Neural cell (in vitro differentiated cells): ENCODE measurements around the gene ABAT. TPM values are rescaled to one million over a fixed set of nuclear protein-coding genes. Genes with fewer than 3 reads are reported as not detected.

ENCODE experiments used
- H2AFZ ChIP-seq: fragments of 200-600, 300-800 bp; sonication (generic), shearing (Covaris generic); 2 replicates; pipeline ENCODE4 v1.6.0; 2014; ENCODE audit warnings: low read depth, mild to moderate bottlenecking, antibody characterized with exemption, low read length, moderate library complexity
- H3F3A ChIP-seq: fragments of 200-600 bp; shearing (Covaris generic); 2 replicates; pipeline ENCODE4 v1.6.1; 2016; ENCODE audit warnings: mild to moderate bottlenecking, moderate library complexity, mixed read lengths, antibody characterized with exemption, low read length; ENCODE audit not compliant: insufficient read depth, poor library complexity, severe bottlenecking
- H3K27ac ChIP-seq: fragments of 200-600, 300-800 bp; sonication (generic), shearing (Covaris generic); 2 replicates; pipeline ENCODE4 v1.5.1; 2014; ENCODE audit warnings: mild to moderate bottlenecking, low read length, moderate library complexity
- H3K27me3 ChIP-seq: fragments of 300-800, 200-600 bp; sonication (generic), shearing (Covaris generic); 2 replicates; pipeline ENCODE4 v1.6.0; 2014; ENCODE audit warnings: mild to moderate bottlenecking, low read depth, low read length, moderate library complexity; ENCODE audit not compliant: insufficient read depth
- H3K36me3 ChIP-seq: fragments of 300-800, 200-600 bp; sonication (generic), shearing (Covaris generic); 2 replicates; pipeline ENCODE4 v1.5.1; 2014; ENCODE audit warnings: mild to moderate bottlenecking, antibody characterized with exemption, low read length, moderate library complexity; ENCODE audit not compliant: insufficient read depth
- H3K4me2 ChIP-seq: fragments of 300-800, 200-600 bp; sonication (generic), shearing (Covaris generic); 2 replicates; pipeline ENCODE4 v1.6.0; 2014; ENCODE audit warnings: mild to moderate bottlenecking, low read length
- H3K4me3 ChIP-seq: fragments of 300-800, 200-600 bp; sonication (generic), shearing (Covaris generic); 2 replicates; pipeline ENCODE4 v1.5.1; 2014; ENCODE audit warnings: mild to moderate bottlenecking, low read length, moderate library complexity
- H3K79me2 ChIP-seq: fragments of 200-600 bp; shearing (Covaris generic); replicated peaks from 2 replicates; pipeline ENCODE4 v1.6.0; 2014; ENCODE audit warnings: mild to moderate bottlenecking, low read length, moderate library complexity; ENCODE audit not compliant: insufficient read depth
- H3K9ac ChIP-seq: fragments of 300-800, 200-600 bp; sonication (generic), shearing (Covaris generic); 2 replicates; pipeline ENCODE4 v1.6.1; 2016; ENCODE audit warnings: mild to moderate bottlenecking, low read length, mixed read lengths
- H3K9me2 ChIP-seq: fragments of 200-600 bp; shearing (Covaris generic); 2 replicates; pipeline ENCODE4 v1.6.1; 2016; ENCODE audit warnings: mild to moderate bottlenecking, low read length, mixed read lengths; ENCODE audit not compliant: insufficient read depth
- H3K9me3 ChIP-seq: fragments of 200-600, 300-800 bp; sonication (generic), shearing (Covaris generic); 2 replicates; pipeline ENCODE4 v1.6.1; 2016; ENCODE audit warnings: mild to moderate bottlenecking, mixed run types, low read length, moderate library complexity, mixed read lengths
- H4K20me1 ChIP-seq: fragments of 200-600 bp; shearing (Covaris generic); 2 replicates; pipeline ENCODE4 v1.6.1; 2016; ENCODE audit warnings: mild to moderate bottlenecking, mixed run types; ENCODE audit not compliant: insufficient read depth
- EP300 ChIP-seq: fragments of 450-650 bp; conservative IDR thresholded peaks from 2 replicates; pipeline ENCODE4 v1.6.1; 2014; ENCODE audit warnings: antibody characterized with exemption, mild to moderate bottlenecking, moderate library complexity; ENCODE audit not compliant: poor library complexity, severe bottlenecking
- EZH2 ChIP-seq: fragments of 200-600, 300-800 bp; shearing (Covaris generic), sonication (generic); IDR thresholded peaks from 2 replicates; pipeline ENCODE4 v1.6.1; 2014; ENCODE audit warnings: antibody characterized with exemption, low read length, borderline replicate concordance, mild to moderate bottlenecking; ENCODE audit not compliant: insufficient read depth, poor library complexity, severe bottlenecking
- MXI1 ChIP-seq: fragments of 450-650 bp; conservative IDR thresholded peaks from 2 replicates; pipeline ENCODE4 v1.6.1; 2014; ENCODE audit warnings: antibody characterized with exemption, mild to moderate bottlenecking; ENCODE audit not compliant: poor library complexity, severe bottlenecking
- POLR2AphosphoS5 ChIP-seq: IDR thresholded peaks from 2 replicates; pipeline ENCODE4 v1.6.1; 2012
- RAD21 ChIP-seq: fragments of 450-650 bp; conservative IDR thresholded peaks from 2 replicates; pipeline ENCODE4 v1.6.1; 2014; ENCODE audit warnings: antibody characterized with exemption, mild to moderate bottlenecking, moderate library complexity
- SMC3 ChIP-seq: fragments of 450-650 bp; conservative IDR thresholded peaks from 2 replicates; pipeline ENCODE4 v1.6.1; 2014; ENCODE audit warnings: antibody characterized with exemption, mild to moderate bottlenecking, moderate library complexity; ENCODE audit not compliant: poor library complexity
- TAF1 ChIP-seq: IDR thresholded peaks from 2 replicates; pipeline ENCODE4 v1.6.1; 2012; ENCODE audit warnings: low read depth
- polyA plus RNA-seq: library from polyadenylated mRNA; depleted of rRNA; stranded (reverse); fragments of >200 nt; gene quantifications from 2 replicates; pipeline ENCODE4 v1.2.3, GENCODE V29; 2014
- TF ChIP-seq, protein P1 (sequence below): fragments of 450-650 bp; IDR thresholded peaks from 2 replicates; pipeline ENCODE4 v1.5.1; 2014; ENCODE audit warnings: antibody characterized with exemption, mild to moderate bottlenecking, moderate library complexity; ENCODE audit not compliant: poor library complexity, severe bottlenecking
- TF ChIP-seq, protein P2 (sequence below): IDR thresholded peaks from 2 replicates; pipeline ENCODE4 v1.6.1; 2012; ENCODE audit warnings: borderline replicate concordance

Gene ABAT
- polyA plus RNA-seq, 1 donor from 2014 or later, result 125 TPM

DNA sequence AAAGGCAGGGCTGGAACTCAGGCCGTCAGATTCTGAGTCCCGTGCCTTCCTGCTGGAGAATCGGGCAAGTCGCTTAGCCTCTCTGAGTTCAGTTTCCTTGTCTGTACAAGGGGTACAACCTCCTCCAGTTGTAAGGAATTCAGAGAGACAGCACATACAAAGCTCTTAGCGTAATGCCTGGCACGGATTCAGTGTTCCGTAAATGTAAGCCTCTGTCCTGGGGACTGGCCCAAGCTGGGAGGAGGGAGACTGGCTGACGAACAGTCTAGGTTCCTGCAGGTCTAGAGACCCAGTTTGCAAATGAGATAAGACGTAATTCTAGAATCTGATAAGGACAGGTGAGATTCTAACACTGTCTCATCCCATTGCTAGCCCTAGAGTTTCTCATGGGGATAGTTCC lies 43.0 kb upstream of the ABAT start:
- no peaks in the 10 kb centered on the region for H4K20me1 ChIP-seq

DNA sequence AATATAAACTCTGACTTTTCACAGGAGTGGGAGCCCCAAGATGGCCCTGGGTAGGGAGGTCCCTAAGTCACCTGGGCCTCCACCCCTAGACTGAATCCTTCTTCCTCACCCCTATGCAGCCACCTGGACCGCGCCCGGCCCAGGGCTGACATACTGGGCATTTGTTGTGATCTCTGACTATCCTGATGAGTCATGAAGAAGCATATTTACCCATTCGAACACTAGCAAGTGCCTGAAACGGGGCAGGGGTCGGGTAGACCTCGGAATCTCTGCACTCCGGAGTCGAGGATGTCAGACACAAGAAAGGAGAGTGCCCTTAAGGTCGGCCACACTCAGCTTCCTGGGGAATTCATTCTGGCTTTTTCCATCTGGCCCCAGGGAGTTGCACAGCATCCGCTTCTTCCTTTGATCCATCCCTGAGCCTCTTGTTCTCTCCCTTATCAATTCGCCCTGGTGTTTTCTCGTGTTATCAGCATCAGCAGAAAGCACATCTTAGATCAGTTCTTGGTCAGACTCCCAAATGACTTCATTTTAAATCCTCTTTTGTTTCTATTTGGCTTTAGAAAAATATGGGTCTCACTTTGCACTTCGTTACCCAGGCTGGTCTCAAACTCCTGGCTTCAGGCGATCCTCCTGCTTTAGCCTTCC lies 42.5 kb upstream of the ABAT start:
- H3K27me3 ChIP-seq, result no peaks in the 10 kb centered on the region
- H3F3A ChIP-seq, result no peaks in the 10 kb centered on the region
- no peaks in the 10 kb centered on the region for H3K79me2 ChIP-seq
- no peak overlapping the region for H3K4me2 ChIP-seq
- H3K27ac ChIP-seq, result no peak overlapping the region
- no peaks in the 10 kb centered on the region for H3K36me3 ChIP-seq
- H3K9me2 ChIP-seq, result no peaks in the 10 kb centered on the region
- H3K9me3 ChIP-seq, result no peaks in the 10 kb centered on the region
- no peak overlapping the region for H3K9ac ChIP-seq
- TF ChIP-seq RAD21 (no peak), EP300 (no peak), MXI1 (no peak), EZH2 (no peak), SMC3 (no peak), POLR2AphosphoS5 (no peak), TAF1 (no peak)
- TF ChIP-seq, protein P1, sequence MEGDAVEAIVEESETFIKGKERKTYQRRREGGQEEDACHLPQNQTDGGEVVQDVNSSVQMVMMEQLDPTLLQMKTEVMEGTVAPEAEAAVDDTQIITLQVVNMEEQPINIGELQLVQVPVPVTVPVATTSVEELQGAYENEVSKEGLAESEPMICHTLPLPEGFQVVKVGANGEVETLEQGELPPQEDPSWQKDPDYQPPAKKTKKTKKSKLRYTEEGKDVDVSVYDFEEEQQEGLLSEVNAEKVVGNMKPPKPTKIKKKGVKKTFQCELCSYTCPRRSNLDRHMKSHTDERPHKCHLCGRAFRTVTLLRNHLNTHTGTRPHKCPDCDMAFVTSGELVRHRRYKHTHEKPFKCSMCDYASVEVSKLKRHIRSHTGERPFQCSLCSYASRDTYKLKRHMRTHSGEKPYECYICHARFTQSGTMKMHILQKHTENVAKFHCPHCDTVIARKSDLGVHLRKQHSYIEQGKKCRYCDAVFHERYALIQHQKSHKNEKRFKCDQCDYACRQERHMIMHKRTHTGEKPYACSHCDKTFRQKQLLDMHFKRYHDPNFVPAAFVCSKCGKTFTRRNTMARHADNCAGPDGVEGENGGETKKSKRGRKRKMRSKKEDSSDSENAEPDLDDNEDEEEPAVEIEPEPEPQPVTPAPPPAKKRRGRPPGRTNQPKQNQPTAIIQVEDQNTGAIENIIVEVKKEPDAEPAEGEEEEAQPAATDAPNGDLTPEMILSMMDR, result no peak
- TF ChIP-seq, protein P2, sequence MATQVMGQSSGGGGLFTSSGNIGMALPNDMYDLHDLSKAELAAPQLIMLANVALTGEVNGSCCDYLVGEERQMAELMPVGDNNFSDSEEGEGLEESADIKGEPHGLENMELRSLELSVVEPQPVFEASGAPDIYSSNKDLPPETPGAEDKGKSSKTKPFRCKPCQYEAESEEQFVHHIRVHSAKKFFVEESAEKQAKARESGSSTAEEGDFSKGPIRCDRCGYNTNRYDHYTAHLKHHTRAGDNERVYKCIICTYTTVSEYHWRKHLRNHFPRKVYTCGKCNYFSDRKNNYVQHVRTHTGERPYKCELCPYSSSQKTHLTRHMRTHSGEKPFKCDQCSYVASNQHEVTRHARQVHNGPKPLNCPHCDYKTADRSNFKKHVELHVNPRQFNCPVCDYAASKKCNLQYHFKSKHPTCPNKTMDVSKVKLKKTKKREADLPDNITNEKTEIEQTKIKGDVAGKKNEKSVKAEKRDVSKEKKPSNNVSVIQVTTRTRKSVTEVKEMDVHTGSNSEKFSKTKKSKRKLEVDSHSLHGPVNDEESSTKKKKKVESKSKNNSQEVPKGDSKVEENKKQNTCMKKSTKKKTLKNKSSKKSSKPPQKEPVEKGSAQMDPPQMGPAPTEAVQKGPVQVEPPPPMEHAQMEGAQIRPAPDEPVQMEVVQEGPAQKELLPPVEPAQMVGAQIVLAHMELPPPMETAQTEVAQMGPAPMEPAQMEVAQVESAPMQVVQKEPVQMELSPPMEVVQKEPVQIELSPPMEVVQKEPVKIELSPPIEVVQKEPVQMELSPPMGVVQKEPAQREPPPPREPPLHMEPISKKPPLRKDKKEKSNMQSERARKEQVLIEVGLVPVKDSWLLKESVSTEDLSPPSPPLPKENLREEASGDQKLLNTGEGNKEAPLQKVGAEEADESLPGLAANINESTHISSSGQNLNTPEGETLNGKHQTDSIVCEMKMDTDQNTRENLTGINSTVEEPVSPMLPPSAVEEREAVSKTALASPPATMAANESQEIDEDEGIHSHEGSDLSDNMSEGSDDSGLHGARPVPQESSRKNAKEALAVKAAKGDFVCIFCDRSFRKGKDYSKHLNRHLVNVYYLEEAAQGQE, result no peak
- no peaks in the 10 kb centered on the region for H4K20me1 ChIP-seq
- H2AFZ ChIP-seq, result no peak overlapping the region
- no peak overlapping the region for H3K4me3 ChIP-seq

More for the DNA sequence above, 43.0 kb upstream of the ABAT start:
- Histone ChIP-seq H3K9me3 (no peaks in the 10 kb centered on the region), H3K36me3 (no peaks in the 10 kb centered on the region), H3K4me3 (no peak overlapping the region), H3K9ac (no peak overlapping the region), H3K27ac (no peak overlapping the region), H3K9me2 (no peaks in the 10 kb centered on the region), H3K79me2 (no peaks in the 10 kb centered on the region), H3K27me3 (no peaks in the 10 kb centered on the region), H3F3A (no peaks in the 10 kb centered on the region), H3K4me2 (no peak overlapping the region), H2AFZ (no peak overlapping the region)
- TF ChIP-seq, protein P2, result no peak
- no peak for TF ChIP-seq EZH2
- TF ChIP-seq POLR2AphosphoS5, result no peak
- no peak for TF ChIP-seq RAD21
- no peak for TF ChIP-seq EP300
- TF ChIP-seq SMC3, result no peak
- no peak for TF ChIP-seq MXI1
- TF ChIP-seq, protein P1, result no peak
- no peak for TF ChIP-seq TAF1
